Epidermal melanocyte (primary cell): Measurements from ENCODE around the gene NYNRIN.
"Not testable (repeated sequence)": the region's sequence is repeated elsewhere in the genome, so short reads cannot be mapped to it uniquely, and the experiment has no call there.

Experiments used
- DNase-seq: peaks from one replicate; pipeline ENCODE4 v3.0.0; 2011; ENCODE audit warnings: low spot score; ENCODE audit not compliant: insufficient read length

Gene NYNRIN

GRCh38 chr14:24443053-24443665 lies 44.4 kb downstream of the NYNRIN start:
- no peak for DNase-seq

- not testable (repeated sequence) for DNase-seq
Measured at GRCh38 chr14:24450828-24451227, 52.0 kb downstream of the NYNRIN start.

- no peak for DNase-seq
Measured at GRCh38 chr14:24456980-24457379, 58.2 kb downstream of the NYNRIN start.

GRCh38 chr14:24458736-24459135 lies 59.9 kb downstream of the NYNRIN start:
- DNase-seq = no peak

- no peak for DNase-seq
Measured at GRCh38 chr14:24459331-24459730, 60.5 kb downstream of the NYNRIN start.

GRCh38 chr14:24461336-24461735 lies 62.5 kb downstream of the NYNRIN start:
- DNase-seq = no peak

- DNase-seq = no peak
Measured at GRCh38 chr14:24463017-24463883, 64.4 kb downstream of the NYNRIN start.

- DNase-seq = no peak
Measured at GRCh38 chr14:24463884-24464785, 65.3 kb downstream of the NYNRIN start.

- DNase-seq = no peak
Measured at GRCh38 chr14:24465368-24465767, 66.6 kb downstream of the NYNRIN start.

- no peak for DNase-seq
Measured at GRCh38 chr14:24465805-24466204, 67.0 kb downstream of the NYNRIN start.
